Ovary (tissue), 9 donors: ENCODE results near the gene CPA1. TPM values are rescaled to one million over a fixed set of nuclear protein-coding genes. Genes with fewer than 3 reads are reported as not detected.

ENCODE experiments used
- DNase-seq, 5 donors: peaks; one replicate each; pipeline ENCODE4 v3.0.0-alpha.2; 2019 to 2020
- H3K27ac ChIP-seq, 2 donors: fragments of 200-600 bp; one replicate each; pipeline versions ENCODE4 v1.5.1 to v1.8.0; 2019 to 2022
- H3K27me3 ChIP-seq: fragments of 200-600 bp; one replicate; pipeline ENCODE4 v1.8.0; 2022
- H3K36me3 ChIP-seq: fragments of 200-600 bp; sonication (generic); one replicate; pipeline ENCODE4 v1.5.1; 2019
- H3K4me1 ChIP-seq: one replicate; pipeline ENCODE4 v1.8.1; 2013; ENCODE audit warnings: mild to moderate bottlenecking, moderate library complexity; ENCODE audit not compliant: insufficient read depth
- H3K4me3 ChIP-seq: fragments of 200-600 bp; sonication (generic); one replicate; pipeline ENCODE4 v1.5.1; 2017
- H3K9me3 ChIP-seq, 2 donors: fragments of 200-600 bp in 1 of 2; sonication (generic) in 1 of 2; one replicate each; pipeline versions ENCODE4 v1.5.1 to v1.8.1; 2013 to 2019; ENCODE audit warnings: mild to moderate bottlenecking in 1 of 2, moderate library complexity in 1 of 2
- EP300 ChIP-seq: sonication (generic); formaldehyde crosslinking; IDR thresholded peaks from one replicate; pipeline ENCODE4 v1.6.1; 2017; ENCODE audit warnings: antibody characterized with exemption
- POLR2A ChIP-seq: fragments of 450-650 bp; IDR thresholded peaks from one replicate; pipeline ENCODE4 v1.6.1; 2017; ENCODE audit warnings: antibody characterized with exemption, mild to moderate bottlenecking, moderate library complexity
- WGBS, 3 donors: extraction: QIAGEN DNeasy Blood & Tissue Kit in 1 of 3; methylation state at CpG; one replicate each; pipeline versions ENCODE4 v1.1.5 to v1.1.7; 2013 to 2017; 5-methylcytosine and 5-hydroxymethylcytosine counted together
- intact Hi-C, 4 donors: fragments of 100-400 bp; cut with DNase I; formaldehyde crosslinking; loops; one replicate each; pipeline versions ENCODE4 v1.11.0 to v1.15.1; 2022 to 2023
- polyA plus RNA-seq, 2 donors: library from polyadenylated mRNA; stranded (reverse); fragments of 200-250 nt in 1 of 2; fragments of 350-450 nt in 1 of 2; fragmentation: Illumina TruSeq in 1 of 2; extraction: RNeasy Lipid Tissue Mini Kit (QIAGEN cat#74804) in 1 of 2; gene quantifications; one replicate each; pipeline ENCODE4 v1.2.3, GENCODE V29; 2013 to 2014
- total RNA-seq, 7 donors: library from RNA; depleted of rRNA in 2 of 7; stranded (reverse); fragments of >200 nt in 2 of 7; fragmentation: NEBNext Ultra II Directional in 3 of 7; extraction: Animal tissue kit (Norgen Biotek cat#: 25700) in 3 of 7; gene quantifications; one replicate each; pipeline versions ENCODE4 v1.1.0 to v1.2.4, GENCODE V29; 2016 to 2023
- TF ChIP-seq, protein P1 (sequence below), 3 donors: fragments of 450-650 bp in 2 of 3; fragments of 200-600 bp in 1 of 3; IDR thresholded peaks; one replicate each; pipeline versions ENCODE4 v1.5.1 to v1.8.0; 2016 to 2022; ENCODE audit warnings: antibody characterized with exemption in 3 of 3, mild to moderate bottlenecking in 1 of 3
- donor health status: DM: no; HTN: no; CAD: no; lungs with moderate emphysema.
- donor health status: DM: no; HTN: no; CAD: no.
- donor health status: Bipolar disorder and iron deficiency.
- donor health status: DM: yes; HTN: yes; CAD: no.
- donor health status: DM: no; HTN: no; CAD: no.
- donor health status: DM: yes; HTN: yes; CAD: no.

The CPA1 gene
- total and polyA plus RNA-seq, 9 donors = 0.31 to 32.4 (median 1.9) TPM; not detected in 2

DNA sequence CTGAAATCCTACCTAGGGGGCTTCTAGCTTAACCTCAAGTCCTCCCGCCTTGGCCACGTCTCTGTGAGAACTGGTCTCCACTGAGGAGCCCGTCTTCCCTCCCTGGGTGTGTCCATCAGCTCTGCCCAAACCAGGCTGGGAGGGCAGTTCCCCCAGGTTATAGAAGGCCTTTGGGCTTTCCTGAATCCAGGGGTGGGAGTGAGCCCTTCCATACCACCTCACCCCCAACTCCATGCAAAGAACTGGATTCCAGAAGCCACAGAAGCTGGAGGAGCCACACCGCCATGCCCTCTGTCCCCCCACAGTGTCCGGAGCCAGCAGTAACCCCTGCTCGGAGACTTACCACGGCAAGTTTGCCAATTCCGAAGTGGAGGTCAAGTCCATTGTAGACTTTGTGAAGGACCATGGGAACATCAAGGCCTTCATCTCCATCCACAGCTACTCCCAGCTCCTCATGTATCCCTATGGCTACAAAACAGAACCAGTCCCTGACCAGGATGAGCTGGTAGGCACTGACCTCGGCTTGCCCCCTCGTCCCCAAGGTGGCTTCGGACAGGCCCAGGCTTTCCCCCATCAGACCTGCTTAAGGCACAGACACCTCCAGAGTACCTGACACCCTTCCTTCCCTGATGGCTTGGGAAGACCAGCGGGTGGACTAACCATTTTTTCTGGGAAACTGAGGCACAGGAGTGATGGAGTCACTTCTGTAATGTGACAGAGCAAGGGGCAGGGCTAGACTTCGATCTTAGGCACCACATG lies 4.7 kb downstream of the CPA1 start:
- intact Hi-C loops = no loop called here
- no peaks in the 10 kb centered on the region for H3K36me3 ChIP-seq
- H3K9me3 ChIP-seq = no peaks in the 10 kb centered on the region
- H3K27me3 ChIP-seq = no peaks in the 10 kb centered on the region
- H3K4me3 ChIP-seq = no peak overlapping the region
- no peak overlapping the region for H3K27ac ChIP-seq
- no peak for DNase-seq
- TF ChIP-seq, protein P1, sequence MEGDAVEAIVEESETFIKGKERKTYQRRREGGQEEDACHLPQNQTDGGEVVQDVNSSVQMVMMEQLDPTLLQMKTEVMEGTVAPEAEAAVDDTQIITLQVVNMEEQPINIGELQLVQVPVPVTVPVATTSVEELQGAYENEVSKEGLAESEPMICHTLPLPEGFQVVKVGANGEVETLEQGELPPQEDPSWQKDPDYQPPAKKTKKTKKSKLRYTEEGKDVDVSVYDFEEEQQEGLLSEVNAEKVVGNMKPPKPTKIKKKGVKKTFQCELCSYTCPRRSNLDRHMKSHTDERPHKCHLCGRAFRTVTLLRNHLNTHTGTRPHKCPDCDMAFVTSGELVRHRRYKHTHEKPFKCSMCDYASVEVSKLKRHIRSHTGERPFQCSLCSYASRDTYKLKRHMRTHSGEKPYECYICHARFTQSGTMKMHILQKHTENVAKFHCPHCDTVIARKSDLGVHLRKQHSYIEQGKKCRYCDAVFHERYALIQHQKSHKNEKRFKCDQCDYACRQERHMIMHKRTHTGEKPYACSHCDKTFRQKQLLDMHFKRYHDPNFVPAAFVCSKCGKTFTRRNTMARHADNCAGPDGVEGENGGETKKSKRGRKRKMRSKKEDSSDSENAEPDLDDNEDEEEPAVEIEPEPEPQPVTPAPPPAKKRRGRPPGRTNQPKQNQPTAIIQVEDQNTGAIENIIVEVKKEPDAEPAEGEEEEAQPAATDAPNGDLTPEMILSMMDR (IDR thresholded peaks at IDR 0.05) = no peak
- TF ChIP-seq EP300 (no peak), POLR2A (no peak)
- peaks cover 5% of the 10 kb centered on the region for H3K4me1 ChIP-seq
- 97 to 98% (median 97%) methylated on average over 13 of the region's 13 CpGs for WGBS, 3 donors

DNA sequence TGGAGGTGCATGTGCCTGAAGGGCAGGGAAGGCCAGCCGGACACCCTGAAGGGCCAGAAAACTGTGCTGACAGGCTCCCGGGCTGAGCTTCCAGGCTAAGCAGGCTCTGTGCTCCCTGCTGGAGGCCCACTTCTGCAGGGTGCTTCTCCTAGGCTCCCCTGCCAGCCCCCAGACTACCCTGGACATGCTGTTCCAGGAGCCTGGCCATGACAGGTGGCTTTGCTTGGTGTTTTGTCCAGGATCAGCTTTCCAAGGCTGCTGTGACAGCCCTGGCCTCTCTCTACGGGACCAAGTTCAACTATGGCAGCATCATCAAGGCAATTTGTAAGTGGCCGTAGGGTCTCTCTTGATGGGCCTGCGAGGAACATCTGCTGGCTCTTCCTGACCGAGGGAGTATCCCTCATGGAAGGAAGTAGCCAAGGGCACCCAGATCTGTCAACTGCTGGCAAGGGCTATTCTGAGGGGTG lies 5.3 kb downstream of the CPA1 start:
- H3K27ac ChIP-seq = no peak overlapping the region
- TF ChIP-seq, protein P1 (IDR thresholded peaks at IDR 0.05) = no peak
- TF ChIP-seq POLR2A = no peak
- no peak for TF ChIP-seq EP300
- H3K27me3 ChIP-seq = no peaks in the 10 kb centered on the region
- H3K4me3 ChIP-seq = no peak overlapping the region
- no peaks in the 10 kb centered on the region for H3K4me1 ChIP-seq
- intact Hi-C loops = no loop called here
- WGBS, 3 donors = 85 to 96% (median 95%) methylated on average over 6 of the region's 6 CpGs
- no peaks in the 10 kb centered on the region for H3K36me3 ChIP-seq
- H3K9me3 ChIP-seq = no peaks in the 10 kb centered on the region
- no peak for DNase-seq

DNA sequence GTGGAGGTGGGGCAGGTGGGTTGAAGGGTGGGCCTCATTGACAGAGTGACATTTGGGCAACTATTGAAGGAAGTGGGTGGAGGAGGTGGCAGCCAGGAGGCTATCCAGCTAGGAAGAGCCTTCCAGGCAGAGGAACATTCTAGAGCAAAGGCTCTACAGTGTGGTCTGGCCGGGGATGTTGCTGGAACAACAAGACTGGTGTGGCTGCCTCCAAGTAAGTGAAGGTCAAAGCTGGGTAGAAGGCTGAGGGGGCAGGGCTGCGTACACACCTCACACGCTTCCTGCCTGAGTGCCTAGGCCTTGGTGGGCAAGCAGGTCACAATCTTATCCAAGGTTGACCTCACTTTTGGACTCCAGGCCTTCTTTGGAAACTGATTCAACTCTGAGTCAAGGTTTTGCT lies 6.6 kb downstream of the CPA1 start:
- 89 to 100% (median 100%) methylated on average over 3 of the region's 3 CpGs for WGBS, 3 donors

DNA sequence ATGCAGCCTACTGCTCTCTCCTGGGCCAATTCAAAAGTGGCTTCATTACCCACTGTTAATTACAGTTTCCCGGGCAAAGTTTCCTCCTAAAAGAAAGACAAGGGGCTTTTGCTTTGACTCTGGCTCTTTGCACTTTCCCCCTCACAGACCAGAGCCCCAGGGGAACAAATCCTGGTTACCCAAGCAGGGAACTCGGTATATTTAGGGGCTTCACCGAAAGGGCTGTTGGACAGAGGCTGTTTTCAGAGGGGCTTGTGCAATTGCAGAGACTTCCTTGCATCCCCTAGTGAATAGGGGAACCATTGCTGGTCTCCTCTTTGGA lies 7.0 kb downstream of the CPA1 start:
- TF ChIP-seq POLR2A (no peak), EP300 (no peak)
- TF ChIP-seq, protein P1 (IDR thresholded peaks at IDR 0.05) = no peak
- Histone ChIP-seq H3K4me1 (no peaks in the 10 kb centered on the region), H3K27me3 (no peaks in the 10 kb centered on the region), H3K9me3 (no peaks in the 10 kb centered on the region), H3K4me3 (no peak overlapping the region), H3K27ac (no peak overlapping the region), H3K36me3 (no peaks in the 10 kb centered on the region)
- DNase-seq = no peak
- 95 to 100% (median 98%) methylated on average over 3 of the region's 3 CpGs for WGBS, 3 donors
- intact Hi-C loops = no loop called here

More for the DNA sequence above, 6.6 kb downstream of the CPA1 start:
- H3K36me3 ChIP-seq = no peaks in the 10 kb centered on the region
- no peak for DNase-seq
- H3K9me3 ChIP-seq = no peaks in the 10 kb centered on the region
- H3K4me3 ChIP-seq = no peak overlapping the region
- H3K4me1 ChIP-seq = no peaks in the 10 kb centered on the region
- no peaks in the 10 kb centered on the region for H3K27me3 ChIP-seq
- no peak overlapping the region for H3K27ac ChIP-seq
- no peak for TF ChIP-seq EP300
- TF ChIP-seq POLR2A = no peak
- TF ChIP-seq, protein P1 (IDR thresholded peaks at IDR 0.05) = no peak
- intact Hi-C loops = no loop called here
